Measurements from ENCODE around the gene MRPL37. TPM values are rescaled to one million over a fixed set of nuclear protein-coding genes. Genes with fewer than 3 reads are reported as not detected.

MRPL37 gene
- polyA plus RNA-seq, 1 donor (not counting 4 experiments of a cell fraction or from before 2014, with no cell fraction given) = 30.9 TPM

DNA sequence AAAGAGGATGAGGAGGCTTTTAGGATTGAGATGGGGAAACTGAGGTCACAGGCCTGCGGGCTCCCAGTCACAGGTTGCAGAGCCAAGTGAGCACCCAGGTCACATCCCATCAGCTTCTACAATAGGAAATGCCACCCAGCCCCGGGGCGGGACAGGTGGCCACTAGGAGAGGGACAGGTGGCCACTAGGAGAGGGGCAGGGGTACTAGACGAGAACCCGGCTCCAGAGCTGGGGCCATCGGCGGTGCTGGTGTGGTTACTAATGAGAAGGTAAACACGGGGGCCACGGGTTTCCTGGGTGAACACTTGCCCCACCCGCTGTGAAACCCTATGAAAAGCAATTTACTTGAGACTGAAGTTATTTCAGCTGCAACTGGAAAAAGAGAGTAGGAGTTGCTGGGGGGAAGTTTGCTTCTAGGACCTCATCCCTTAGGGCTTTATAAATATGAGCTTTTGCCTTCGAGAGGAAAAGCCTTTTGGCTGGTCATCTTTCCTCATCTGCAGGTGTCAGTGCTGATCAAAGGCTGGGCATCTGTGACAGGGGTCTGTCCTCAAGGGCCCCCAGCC, 52.5 kb downstream of the MRPL37 start:
- H3K4me2 ChIP-seq (ENCODE audit: control insufficient read depth, extremely low read depth, insufficient read depth, low read depth, low read length) = no peak overlapping the region
- TF ChIP-seq, protein P1, sequence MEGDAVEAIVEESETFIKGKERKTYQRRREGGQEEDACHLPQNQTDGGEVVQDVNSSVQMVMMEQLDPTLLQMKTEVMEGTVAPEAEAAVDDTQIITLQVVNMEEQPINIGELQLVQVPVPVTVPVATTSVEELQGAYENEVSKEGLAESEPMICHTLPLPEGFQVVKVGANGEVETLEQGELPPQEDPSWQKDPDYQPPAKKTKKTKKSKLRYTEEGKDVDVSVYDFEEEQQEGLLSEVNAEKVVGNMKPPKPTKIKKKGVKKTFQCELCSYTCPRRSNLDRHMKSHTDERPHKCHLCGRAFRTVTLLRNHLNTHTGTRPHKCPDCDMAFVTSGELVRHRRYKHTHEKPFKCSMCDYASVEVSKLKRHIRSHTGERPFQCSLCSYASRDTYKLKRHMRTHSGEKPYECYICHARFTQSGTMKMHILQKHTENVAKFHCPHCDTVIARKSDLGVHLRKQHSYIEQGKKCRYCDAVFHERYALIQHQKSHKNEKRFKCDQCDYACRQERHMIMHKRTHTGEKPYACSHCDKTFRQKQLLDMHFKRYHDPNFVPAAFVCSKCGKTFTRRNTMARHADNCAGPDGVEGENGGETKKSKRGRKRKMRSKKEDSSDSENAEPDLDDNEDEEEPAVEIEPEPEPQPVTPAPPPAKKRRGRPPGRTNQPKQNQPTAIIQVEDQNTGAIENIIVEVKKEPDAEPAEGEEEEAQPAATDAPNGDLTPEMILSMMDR (optimal IDR thresholded peaks at IDR 0.05 in 1 of 3, IDR thresholded peaks at IDR 0.05 in 1 of 3, conservative IDR thresholded peaks at IDR 0.05 in 1 of 3; ENCODE audit: extremely low read depth in 1 of 3, insufficient read depth in 2 of 3, low read length in 3 of 3) = no peak
- no peak for TF ChIP-seq EZH2 (IDR thresholded peaks at IDR 0.05; ENCODE audit: low read length)
- FAIRE-seq = no peak

DNA sequence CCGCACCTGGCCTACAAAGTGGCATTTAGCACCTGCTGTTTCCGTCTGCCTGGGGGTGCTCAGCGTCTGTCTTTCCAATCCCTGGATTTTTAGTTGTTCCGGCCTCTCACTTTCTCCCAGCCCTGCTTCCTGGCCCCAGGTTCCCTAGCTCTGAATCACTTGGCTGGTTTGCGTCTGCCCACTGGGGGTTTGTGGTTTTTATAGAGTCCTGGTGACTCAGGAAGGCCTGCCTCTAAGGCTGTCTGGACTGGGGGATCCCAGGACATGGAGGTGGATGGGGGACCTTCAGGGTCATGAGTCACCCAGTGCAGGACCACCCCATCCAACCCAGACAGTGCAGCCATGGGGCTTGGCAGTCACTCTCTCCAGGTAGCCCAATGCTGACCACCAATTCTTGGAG, 53.5 kb downstream of the MRPL37 start:
- Histone ChIP-seq H4K20me1 (ENCODE audit: control insufficient read depth, extremely low read depth, insufficient read depth, low read length) (peaks cover 10% of the 10 kb centered on the region), H3K9me3 (ENCODE audit: control insufficient read depth, low read depth, low read length) (no peaks in the 10 kb centered on the region), H3K4me1 (ENCODE audit: control insufficient read depth, extremely low read depth, insufficient read depth, low read length) (peaks cover 23% of the 10 kb centered on the region), H2AFZ (ENCODE audit: control insufficient read depth, low read length) (no peak overlapping the region), H3K4me2 (ENCODE audit: control insufficient read depth, extremely low read depth, insufficient read depth, low read depth, low read length) (peak overlapping the region; percentile 41), H3K27me3 (ENCODE audit: control insufficient read depth, extremely low read depth, insufficient read depth, low read length) (no peaks in the 10 kb centered on the region), H3K79me2 (ENCODE audit: control insufficient read depth, insufficient read depth, low read length) (no peaks in the 10 kb centered on the region), H3K27ac (ENCODE audit: control insufficient read depth, insufficient read depth, low read length) (no peak overlapping the region), H3K36me3 (ENCODE audit: control insufficient read depth in 2 of 2, extremely low read depth in 1 of 2, insufficient read depth in 2 of 2, low read length in 2 of 2) (peaks cover 4 to 5% of the 10 kb centered on the region in 2 experiments), H3K9me1 (ENCODE audit: control insufficient read depth, extremely low read depth, insufficient read depth, low read length) (peaks cover 3% of the 10 kb centered on the region), H3K9ac (ENCODE audit: control insufficient read depth, extremely low read depth, insufficient read depth, low read length) (no peak overlapping the region), H3K4me3 (ENCODE audit: control insufficient read depth in 2 of 3, extremely low read depth in 1 of 3, insufficient read depth in 2 of 3, low read depth in 1 of 3, low read length in 3 of 3) (no peak overlapping the region)
- DNase-seq (ENCODE audit: low read depth, low spot score) = peak; percentile 26
- peak; percentile 94 for FAIRE-seq
- TF ChIP-seq EZH2 (IDR thresholded peaks at IDR 0.05; ENCODE audit: low read length) = no peak
- TF ChIP-seq, protein P1 (optimal IDR thresholded peaks at IDR 0.05 in 1 of 3, IDR thresholded peaks at IDR 0.05 in 1 of 3, conservative IDR thresholded peaks at IDR 0.05 in 1 of 3; ENCODE audit: extremely low read depth in 1 of 3, insufficient read depth in 2 of 3, low read length in 3 of 3) = no peak
- dilution Hi-C loops (cut with MboI; ENCODE audit: extremely low pct_ligation_motif_present, low sequenced_read_pairs) = no loop called here

More for the DNA sequence above, 52.5 kb downstream of the MRPL37 start:
- dilution Hi-C loops (cut with MboI; ENCODE audit: extremely low pct_ligation_motif_present, low sequenced_read_pairs) = no loop called here
- no peak overlapping the region for H3K9ac ChIP-seq (ENCODE audit: control insufficient read depth, extremely low read depth, insufficient read depth, low read length)
- H3K4me3 ChIP-seq (ENCODE audit: control insufficient read depth in 2 of 3, extremely low read depth in 1 of 3, insufficient read depth in 2 of 3, low read depth in 1 of 3, low read length in 3 of 3) = no peak overlapping the region
- H3K9me3 ChIP-seq (ENCODE audit: control insufficient read depth, low read depth, low read length) = no peaks in the 10 kb centered on the region
- no peak for DNase-seq (ENCODE audit: low read depth, low spot score)
- peaks cover 3% of the 10 kb centered on the region for H3K9me1 ChIP-seq (ENCODE audit: control insufficient read depth, extremely low read depth, insufficient read depth, low read length)
- H3K36me3 ChIP-seq (ENCODE audit: control insufficient read depth in 2 of 2, extremely low read depth in 1 of 2, insufficient read depth in 2 of 2, low read length in 2 of 2) = peaks cover 4 to 8% of the 10 kb centered on the region in 2 experiments
- no peaks in the 10 kb centered on the region for H3K79me2 ChIP-seq (ENCODE audit: control insufficient read depth, insufficient read depth, low read length)
- no peak overlapping the region for H3K27ac ChIP-seq (ENCODE audit: control insufficient read depth, insufficient read depth, low read length)
- H4K20me1 ChIP-seq (ENCODE audit: control insufficient read depth, extremely low read depth, insufficient read depth, low read length) = peaks cover 10% of the 10 kb centered on the region
- peaks cover 23% of the 10 kb centered on the region for H3K4me1 ChIP-seq (ENCODE audit: control insufficient read depth, extremely low read depth, insufficient read depth, low read length)
- no peaks in the 10 kb centered on the region for H3K27me3 ChIP-seq (ENCODE audit: control insufficient read depth, extremely low read depth, insufficient read depth, low read length)
- no peak overlapping the region for H2AFZ ChIP-seq (ENCODE audit: control insufficient read depth, low read length)

All from keratinocyte (primary cell).